ENCODE results near the gene MYO7A.

DNA sequence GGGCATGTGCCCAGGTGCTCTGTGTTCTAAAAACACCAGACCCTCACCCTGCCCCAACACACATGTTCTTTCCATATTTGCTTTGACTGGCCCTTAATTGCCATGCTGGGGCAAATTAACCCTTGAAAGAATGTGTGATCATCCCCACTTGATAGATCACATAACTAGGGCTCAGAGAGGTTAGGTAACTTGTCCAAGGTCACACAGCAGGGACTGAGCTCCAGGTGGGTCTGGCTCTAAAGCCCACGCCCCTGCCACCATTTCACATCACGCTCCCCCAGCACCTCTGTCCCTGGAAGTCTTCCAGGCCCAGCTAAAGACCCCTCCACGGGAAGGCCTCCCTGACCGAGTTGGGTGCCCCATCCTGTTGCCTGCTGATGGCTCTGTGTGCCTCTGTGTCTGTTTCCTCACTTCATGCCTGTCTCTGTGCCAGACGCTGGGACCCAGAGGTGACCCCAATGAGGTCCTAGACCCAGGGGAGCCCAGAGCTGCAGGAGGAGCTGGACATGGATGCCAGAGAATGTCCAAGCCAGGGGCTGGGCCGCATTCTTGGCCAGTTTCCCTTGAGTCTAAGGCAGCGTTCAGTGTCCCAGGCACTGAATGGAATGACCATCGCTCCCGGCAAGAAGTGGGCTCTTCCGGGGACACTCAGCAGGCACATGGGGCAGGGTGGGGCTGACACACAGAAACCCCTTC, 79.7 kb downstream of the MYO7A start:
- TF ChIP-seq EZH2 (IDR thresholded peaks at IDR 0.05; ENCODE audit: insufficient read depth, poor library complexity, severe bottlenecking) (no peak), EZH2phosphoT487 (IDR thresholded peaks at IDR 0.05; ENCODE audit: insufficient read depth, low read depth) (no peak)
